ENCODE data around the gene LYRM1.
A peak's percentile ranks its signal among the peaks of the same experiment; 100 is the strongest.

Gene LYRM1

DNA sequence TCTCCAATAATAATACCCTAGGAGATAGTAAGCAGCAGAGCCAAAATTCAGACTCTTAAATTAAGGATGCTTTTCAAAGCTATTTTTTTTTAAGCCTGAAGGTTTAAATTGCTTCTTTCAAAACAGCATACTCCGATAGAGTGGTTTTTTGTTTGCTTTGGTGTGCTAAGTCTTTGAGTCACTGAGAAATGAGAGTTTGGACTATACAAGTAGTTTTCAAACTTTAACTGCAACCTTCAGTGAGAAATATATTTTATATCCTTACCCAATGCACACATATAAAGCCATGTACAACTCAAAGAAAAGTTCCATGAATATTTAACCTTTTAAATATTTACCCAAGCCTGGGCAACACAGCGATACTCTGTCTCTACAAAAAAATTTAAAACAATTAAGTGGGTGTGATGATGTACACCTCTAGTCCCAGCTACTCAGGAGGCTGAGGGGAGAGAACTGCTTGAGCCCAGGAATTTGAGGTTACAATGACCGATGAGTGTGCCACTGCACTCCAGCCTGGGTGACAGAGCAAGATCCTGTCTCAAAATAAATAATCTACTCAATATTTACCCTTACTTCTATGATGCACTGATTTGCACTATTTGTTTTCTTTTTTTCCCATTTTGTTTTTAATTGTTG, 19.6 kb upstream of the LYRM1 start:
- TF ChIP-seq, protein P1, sequence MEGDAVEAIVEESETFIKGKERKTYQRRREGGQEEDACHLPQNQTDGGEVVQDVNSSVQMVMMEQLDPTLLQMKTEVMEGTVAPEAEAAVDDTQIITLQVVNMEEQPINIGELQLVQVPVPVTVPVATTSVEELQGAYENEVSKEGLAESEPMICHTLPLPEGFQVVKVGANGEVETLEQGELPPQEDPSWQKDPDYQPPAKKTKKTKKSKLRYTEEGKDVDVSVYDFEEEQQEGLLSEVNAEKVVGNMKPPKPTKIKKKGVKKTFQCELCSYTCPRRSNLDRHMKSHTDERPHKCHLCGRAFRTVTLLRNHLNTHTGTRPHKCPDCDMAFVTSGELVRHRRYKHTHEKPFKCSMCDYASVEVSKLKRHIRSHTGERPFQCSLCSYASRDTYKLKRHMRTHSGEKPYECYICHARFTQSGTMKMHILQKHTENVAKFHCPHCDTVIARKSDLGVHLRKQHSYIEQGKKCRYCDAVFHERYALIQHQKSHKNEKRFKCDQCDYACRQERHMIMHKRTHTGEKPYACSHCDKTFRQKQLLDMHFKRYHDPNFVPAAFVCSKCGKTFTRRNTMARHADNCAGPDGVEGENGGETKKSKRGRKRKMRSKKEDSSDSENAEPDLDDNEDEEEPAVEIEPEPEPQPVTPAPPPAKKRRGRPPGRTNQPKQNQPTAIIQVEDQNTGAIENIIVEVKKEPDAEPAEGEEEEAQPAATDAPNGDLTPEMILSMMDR (IDR thresholded peaks at IDR 0.05; ENCODE audit: insufficient read depth, low read depth, low read length, missing control alignments) = no peak
- DNase-seq (ENCODE audit: low read depth) = no peak

DNA sequence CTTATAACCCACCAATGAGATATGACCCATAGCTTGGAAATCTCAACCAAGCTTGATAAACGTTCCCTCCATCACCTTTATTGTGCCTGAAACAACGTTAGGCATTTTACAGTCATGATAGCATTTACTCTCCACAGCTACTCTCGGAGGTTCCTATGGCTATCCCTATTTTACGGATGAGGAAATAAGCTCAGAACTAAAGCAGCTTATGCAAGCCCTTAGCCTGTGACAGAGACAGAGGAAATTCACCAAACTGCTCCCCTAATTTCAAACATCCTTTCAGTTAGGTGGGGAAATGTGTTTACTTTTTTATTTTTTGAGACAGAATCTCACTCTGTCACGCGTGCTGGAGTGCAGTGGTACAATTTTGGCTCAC, 19.1 kb upstream of the LYRM1 start:
- DNase-seq (ENCODE audit: low read depth) = no peak
- H3K4me3 ChIP-seq (ENCODE audit: low read length) = no peak overlapping the region
- TF ChIP-seq, protein P1 (IDR thresholded peaks at IDR 0.05; ENCODE audit: insufficient read depth, low read depth, low read length, missing control alignments) = no peak

More for the DNA sequence above, 19.6 kb upstream of the LYRM1 start:
- no peak overlapping the region for H3K4me3 ChIP-seq (ENCODE audit: low read length)

- TF ChIP-seq, protein P1 (IDR thresholded peaks at IDR 0.05; ENCODE audit: insufficient read depth, low read depth, low read length, missing control alignments) = no peak
- H3K4me3 ChIP-seq (ENCODE audit: low read length) = no peak overlapping the region
Observed at GRCh38 chr16:20883554-20884239, 16.9 kb upstream of the LYRM1 start.

DNA sequence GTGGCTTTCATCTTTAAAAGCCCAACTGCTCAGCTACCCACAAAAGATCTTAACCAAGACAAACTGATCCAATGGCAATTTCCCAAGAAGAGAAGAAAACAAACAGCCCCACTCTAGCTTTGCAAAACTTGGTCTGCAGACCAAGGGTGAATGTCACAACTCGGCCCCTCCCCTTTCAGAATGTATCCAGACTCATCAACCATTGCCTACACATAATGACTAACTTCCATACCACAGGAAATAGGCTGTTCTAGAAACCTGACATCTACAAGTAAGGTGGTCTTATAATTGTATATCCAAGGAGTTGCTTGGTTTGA, 16.4 kb upstream of the LYRM1 start:
- TF ChIP-seq, protein P1 (IDR thresholded peaks at IDR 0.05; ENCODE audit: insufficient read depth, low read depth, low read length, missing control alignments) = no peak
- no peak overlapping the region for H3K4me3 ChIP-seq (ENCODE audit: low read length)
- DNase-seq (ENCODE audit: low read depth) = peak; percentile 50

More at GRCh38 chr16:20883554-20884239, 16.9 kb upstream of the LYRM1 start:
- DNase-seq (ENCODE audit: low read depth) = no peak

DNA sequence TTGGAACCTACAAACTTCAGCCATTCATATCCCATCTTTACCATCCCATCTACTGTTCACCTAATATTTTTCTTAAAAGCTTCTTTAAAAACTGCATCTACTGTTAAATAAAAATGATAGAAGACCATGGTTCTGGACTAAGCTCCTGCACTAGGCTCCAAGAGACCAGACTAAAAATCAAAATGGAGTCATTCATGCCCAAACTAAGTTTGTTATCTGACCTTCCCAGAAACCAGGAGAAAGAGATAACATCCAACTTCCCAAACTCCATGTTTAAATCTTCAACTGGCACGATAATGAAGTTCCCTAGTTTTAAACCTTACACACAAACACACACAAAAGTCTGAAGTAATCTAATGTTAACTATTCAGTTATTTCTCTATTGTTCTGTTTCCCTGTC, 14.3 kb upstream of the LYRM1 start:
- TF ChIP-seq, protein P1 (IDR thresholded peaks at IDR 0.05; ENCODE audit: insufficient read depth, low read depth, low read length, missing control alignments) = no peak
- H3K4me3 ChIP-seq (ENCODE audit: low read length) = no peak overlapping the region
- no peak for DNase-seq (ENCODE audit: low read depth)

DNA sequence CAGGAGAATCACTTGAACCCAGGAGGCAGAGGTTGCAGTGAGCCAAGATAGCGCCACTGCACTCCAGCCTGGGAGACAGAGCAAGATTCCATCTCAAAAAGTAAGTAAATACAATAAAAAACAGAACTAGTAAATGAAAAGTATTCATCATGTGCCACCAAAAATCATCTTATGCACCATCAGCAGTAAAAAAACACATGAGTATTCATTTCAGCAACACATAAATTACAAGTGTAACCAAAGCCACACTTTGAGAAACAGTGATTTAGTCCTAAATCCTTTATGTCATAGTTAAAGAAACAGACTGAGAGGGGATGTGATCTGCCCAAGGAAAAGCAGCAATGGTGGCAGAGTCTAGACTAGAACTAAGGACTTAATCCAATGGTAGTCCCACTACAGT, 13.4 kb upstream of the LYRM1 start:
- DNase-seq (ENCODE audit: low read depth) = no peak
- no peak overlapping the region for H3K4me3 ChIP-seq (ENCODE audit: low read length)
- TF ChIP-seq, protein P1 (IDR thresholded peaks at IDR 0.05; ENCODE audit: insufficient read depth, low read depth, low read length, missing control alignments) = no peak

All from epithelial cell of esophagus (primary cell).